Neural crest cell (in vitro differentiated cells): ENCODE data around the gene RNF208. TPM values are rescaled to one million over a fixed set of nuclear protein-coding genes. Genes with fewer than 3 reads are reported as not detected.

Experiments used
- DNase-seq: peaks from one replicate; pipeline ENCODE4 v3.0.0; 2021; ENCODE audit warnings: low read depth, mixed read lengths, low spot score
- H3K27ac Mint-ChIP-seq: one replicate; pipeline ENCODE4 v1.8.0; 2021; ENCODE audit warnings: mild to moderate bottlenecking, mixed read lengths; ENCODE audit not compliant: unreplicated experiment
- H3K27me3 Mint-ChIP-seq: 2 replicates; pipeline ENCODE4 v1.8.0; 2021; ENCODE audit warnings: low read depth, mild to moderate bottlenecking, mixed read lengths
- H3K36me3 Mint-ChIP-seq: 2 replicates; pipeline ENCODE4 v1.8.0; 2021; ENCODE audit warnings: low read depth, mild to moderate bottlenecking, mixed read lengths
- H3K4me1 Mint-ChIP-seq: 2 replicates; pipeline ENCODE4 v1.8.0; 2021; ENCODE audit warnings: mixed read lengths
- H3K4me3 Mint-ChIP-seq: one replicate; pipeline ENCODE4 v1.8.0; 2021; ENCODE audit warnings: mild to moderate bottlenecking, mixed read lengths
- H3K9me3 Mint-ChIP-seq: 2 replicates; pipeline ENCODE4 v1.8.0; 2021; ENCODE audit warnings: mixed read lengths
- CTCF ChIP-seq: fragments of 200-600 bp; sonication (generic); conservative IDR thresholded peaks from 2 replicates; pipeline ENCODE4 v1.5.0; 2021; ENCODE audit warnings: antibody characterized with exemption, mild to moderate bottlenecking
- total RNA-seq: library from RNA; stranded (reverse); gene quantifications from 2 replicates; pipeline ENCODE4 v1.2.1, GENCODE V29; 2021

Gene RNF208
- total RNA-seq, 1 donor from 2014 or later = 10.1 TPM

- Mint-ChIP-seq H3K27ac (peak overlapping the region; percentile 98), H3K36me3 (no peaks in the 10 kb centered on the region)
These were observed 32.4 kb downstream of the RNF208 start for GRCh38 chr9:137189297-137190295.

GRCh38 chr9:137188490-137189296 is 33.3 kb downstream of the RNF208 start, which contains the start of the genes ANAPC2 and SSNA1:
Gene ANAPC2, minus strand, starts transcription at chr9:137188560. Its CDS starts 28 bp downstream, at chr9:137188532.
Gene SSNA1, plus strand, starts transcription at chr9:137188676. Its CDS starts 51 bp downstream, at chr9:137188727.
- no peaks in the 10 kb centered on the region for H3K27me3 Mint-ChIP-seq
- peak within 1 kb of the TSS; percentile 98 for H3K27ac Mint-ChIP-seq

More at GRCh38 chr9:137189297-137190295, 32.4 kb downstream of the RNF208 start:
- no peak for TF ChIP-seq CTCF
- H3K4me3 Mint-ChIP-seq = peak overlapping the region; percentile 96
- no peak for DNase-seq
- peaks cover 21% of the 10 kb centered on the region for H3K4me1 Mint-ChIP-seq
- H3K27me3 Mint-ChIP-seq = no peaks in the 10 kb centered on the region
- no peaks in the 10 kb centered on the region for H3K9me3 Mint-ChIP-seq

GRCh38 chr9:137188086-137188489 is 34.0 kb downstream of the RNF208 start:
- H3K36me3 Mint-ChIP-seq = no peaks in the 10 kb centered on the region
- peak overlapping the region; percentile 90 for H3K4me3 Mint-ChIP-seq
- peaks cover 21% of the 10 kb centered on the region for H3K4me1 Mint-ChIP-seq
- no peak for TF ChIP-seq CTCF
- H3K9me3 Mint-ChIP-seq = no peaks in the 10 kb centered on the region
- H3K27ac Mint-ChIP-seq = peak overlapping the region; percentile 81
- no peaks in the 10 kb centered on the region for H3K27me3 Mint-ChIP-seq
- no peak for DNase-seq

More at GRCh38 chr9:137188490-137189296, 33.3 kb downstream of the RNF208 start, which contains the start of the genes ANAPC2 and SSNA1:
- Mint-ChIP-seq H3K36me3 (no peaks in the 10 kb centered on the region), H3K4me3 (peak within 1 kb of the TSS; percentile 96), H3K9me3 (no peaks in the 10 kb centered on the region), H3K4me1 (peaks cover 21% of the 10 kb centered on the region)
- peak; percentile 94 for DNase-seq
- peak; percentile 57 for TF ChIP-seq CTCF

GRCh38 chr9:137187386-137187785 is 34.7 kb downstream of the RNF208 start:
- no peak for DNase-seq
- H3K9me3 Mint-ChIP-seq = no peaks in the 10 kb centered on the region
- peak overlapping the region; percentile 90 for H3K4me3 Mint-ChIP-seq
- H3K4me1 Mint-ChIP-seq = peaks cover 21% of the 10 kb centered on the region
- H3K36me3 Mint-ChIP-seq = no peaks in the 10 kb centered on the region
- TF ChIP-seq CTCF = no peak
- no peaks in the 10 kb centered on the region for H3K27me3 Mint-ChIP-seq
- H3K27ac Mint-ChIP-seq = no peak overlapping the region

- Mint-ChIP-seq H3K4me3 (peak overlapping the region; percentile 90), H3K27ac (no peak overlapping the region), H3K9me3 (no peaks in the 10 kb centered on the region), H3K27me3 (no peaks in the 10 kb centered on the region), H3K36me3 (no peaks in the 10 kb centered on the region), H3K4me1 (peaks cover 21% of the 10 kb centered on the region)
- DNase-seq = no peak
- TF ChIP-seq CTCF = no peak
These were observed 35.7 kb downstream of the RNF208 start for GRCh38 chr9:137186385-137186784.
